NT2/D1 (cell line): ENCODE data around the gene LEMD1.
A peak's percentile ranks its signal among the peaks of the same experiment; 100 is the strongest.
"Not testable (repeated sequence)": the region's sequence is repeated elsewhere in the genome, so short reads cannot be mapped to it uniquely, and the experiment has no call there.

Experiments
- DNase-seq: peaks from one replicate; pipeline ENCODE4 v3.0.0-alpha.2; 2011; ENCODE audit warnings: low read depth, low spot score
- H3K27me3 ChIP-seq: 2 replicates; pipeline ENCODE4 v1.6.0; 2011; ENCODE audit warnings: mild to moderate bottlenecking; ENCODE audit not compliant: insufficient read length, insufficient read depth
- H3K36me3 ChIP-seq: 2 replicates; pipeline ENCODE4 v1.6.1; 2011; ENCODE audit warnings: mild to moderate bottlenecking, low read length, mixed read lengths; ENCODE audit not compliant: insufficient read depth, insufficient read length
- H3K4me1 ChIP-seq: 2 replicates; pipeline ENCODE4 v1.5.1; 2011; ENCODE audit not compliant: insufficient read depth, insufficient read length
- H3K4me3 ChIP-seq: 2 replicates; pipeline ENCODE4 v1.5.1; 2011; ENCODE audit warnings: low read depth; ENCODE audit not compliant: insufficient read length
- H3K9ac ChIP-seq: 2 replicates; pipeline ENCODE4 v1.6.0; 2011; ENCODE audit warnings: low read depth; ENCODE audit not compliant: insufficient read length
- H3K9me3 ChIP-seq: 2 replicates; pipeline ENCODE4 v1.5.1; 2011; ENCODE audit warnings: mild to moderate bottlenecking, low read length; ENCODE audit not compliant: insufficient read depth
- SUZ12 ChIP-seq: IDR thresholded peaks from 2 replicates; pipeline ENCODE4 v1.6.1; 2011; ENCODE audit not compliant: insufficient read length, insufficient read depth; ENCODE audit errors: extremely low read depth
- YY1 ChIP-seq: IDR thresholded peaks from 2 replicates; pipeline ENCODE4 v1.6.1; 2011; ENCODE audit not compliant: insufficient read length, insufficient read depth
- ZNF274 ChIP-seq: IDR thresholded peaks from 2 replicates; pipeline ENCODE4 v1.6.1; 2011; ENCODE audit warnings: mild to moderate bottlenecking, low read depth, low read length

The LEMD1 gene

DNA sequence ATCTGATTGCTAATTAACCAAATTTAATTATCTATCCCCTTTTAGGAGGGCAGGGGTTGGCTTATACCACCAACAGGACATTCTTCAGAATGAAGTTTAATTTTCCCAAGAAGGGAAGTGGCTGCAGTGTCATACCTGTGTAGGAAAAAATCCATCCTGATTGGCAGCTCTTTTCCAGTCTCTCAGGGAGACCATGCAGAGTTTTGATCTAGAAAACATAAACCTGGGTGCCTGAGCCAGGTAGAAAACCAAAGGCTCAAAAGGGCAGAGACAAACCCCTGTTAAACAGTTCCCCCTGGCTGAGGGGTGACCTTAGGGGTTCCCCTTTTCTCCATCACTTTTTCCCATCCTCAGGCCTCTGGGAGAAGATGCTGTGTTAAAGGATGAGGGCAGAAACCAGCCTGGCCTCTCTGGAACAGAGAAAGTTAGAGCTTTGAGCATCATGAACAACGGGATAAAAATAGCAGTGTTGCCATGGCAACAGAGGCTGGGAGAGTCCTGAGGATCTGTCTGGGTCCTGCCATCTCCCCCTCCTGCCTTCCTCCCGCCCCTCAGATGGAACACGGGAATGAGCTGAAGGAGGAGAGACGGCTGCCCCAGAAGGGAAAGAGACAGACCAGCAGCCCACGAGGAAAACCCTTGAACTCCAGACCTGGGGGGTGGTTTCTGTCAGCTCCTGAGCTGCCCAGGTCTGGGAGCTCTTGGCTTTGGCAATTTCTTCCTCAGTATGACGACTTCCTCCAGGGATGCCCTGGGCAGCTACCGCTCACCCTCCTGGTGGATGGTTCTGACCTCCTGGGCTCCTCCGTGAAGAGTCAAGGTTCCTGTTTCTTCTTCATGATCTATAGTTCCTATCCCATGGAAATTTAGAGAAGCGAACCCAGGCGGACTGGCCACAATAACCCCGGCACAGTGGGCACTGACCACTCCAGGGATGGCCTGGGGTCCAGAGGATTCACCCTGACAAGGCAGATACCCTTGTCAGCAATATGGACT lies 14.0 kb upstream of the LEMD1 start:
- H3K4me1 ChIP-seq: peaks cover 24% of the 10 kb centered on the region
- peaks cover 8% of the 10 kb centered on the region for H3K36me3 ChIP-seq
- H3K9me3 ChIP-seq: no peaks in the 10 kb centered on the region
- H3K9ac ChIP-seq: no peak overlapping the region
- no peak overlapping the region for H3K4me3 ChIP-seq
- H3K27me3 ChIP-seq: peaks cover 3% of the 10 kb centered on the region
- DNase-seq: no peak
- TF ChIP-seq SUZ12: no peak
- no peak for TF ChIP-seq YY1
- TF ChIP-seq ZNF274: no peak

DNA sequence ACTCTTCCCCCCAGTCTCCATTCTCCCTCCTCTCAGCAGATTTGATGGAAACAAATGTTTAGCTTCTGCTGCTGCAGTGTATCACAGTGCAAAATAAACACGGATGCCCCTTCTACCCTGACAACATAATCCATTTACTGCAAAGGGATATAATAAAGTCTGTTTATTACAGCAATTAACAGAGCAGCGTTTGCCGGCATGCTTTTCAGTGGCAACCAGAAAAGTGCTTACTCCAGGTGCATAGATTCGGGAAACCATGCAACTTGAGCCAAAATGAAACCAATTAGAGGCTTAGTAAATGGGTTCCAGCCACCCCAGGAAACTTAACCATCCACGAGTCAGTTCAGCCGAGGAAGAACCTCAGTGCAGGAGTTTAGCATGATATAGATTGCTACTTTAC lies 12.9 kb upstream of the LEMD1 start:
- no peak overlapping the region for H3K4me3 ChIP-seq
- TF ChIP-seq YY1 (no peak), SUZ12 (no peak), ZNF274 (no peak)
- H3K36me3 ChIP-seq: no peaks in the 10 kb centered on the region
- H3K9me3 ChIP-seq: no peaks in the 10 kb centered on the region
- no peak for DNase-seq
- peaks cover 16% of the 10 kb centered on the region for H3K4me1 ChIP-seq
- H3K27me3 ChIP-seq: peaks cover 3% of the 10 kb centered on the region
- no peak overlapping the region for H3K9ac ChIP-seq

DNA sequence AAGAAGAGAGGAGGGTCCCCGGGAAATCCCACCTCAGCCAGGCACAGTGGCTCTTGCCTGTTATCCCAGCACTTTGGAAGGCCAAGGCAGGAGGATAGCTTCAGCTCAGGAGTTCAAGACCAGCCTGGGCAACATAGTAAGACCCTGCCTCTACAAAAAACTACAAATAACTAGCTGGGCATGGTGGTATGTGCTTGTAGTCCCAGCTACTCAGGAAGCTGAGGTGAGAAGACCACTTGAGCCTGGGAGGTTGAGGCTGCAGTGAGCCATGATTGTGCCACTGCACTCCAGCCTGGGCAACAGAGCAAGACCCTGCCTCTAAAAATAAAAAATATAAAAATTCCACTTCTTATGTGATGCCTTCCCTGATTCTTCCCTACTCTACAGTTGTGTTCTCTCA lies 10.8 kb upstream of the LEMD1 start:
- not testable (repeated sequence) for DNase-seq, H3K36me3 ChIP-seq, H3K9ac ChIP-seq, H3K4me3 ChIP-seq, H3K9me3 ChIP-seq
- H3K27me3 ChIP-seq: peaks cover 15% of the 10 kb centered on the region
- peaks cover 13% of the 10 kb centered on the region for H3K4me1 ChIP-seq

DNA sequence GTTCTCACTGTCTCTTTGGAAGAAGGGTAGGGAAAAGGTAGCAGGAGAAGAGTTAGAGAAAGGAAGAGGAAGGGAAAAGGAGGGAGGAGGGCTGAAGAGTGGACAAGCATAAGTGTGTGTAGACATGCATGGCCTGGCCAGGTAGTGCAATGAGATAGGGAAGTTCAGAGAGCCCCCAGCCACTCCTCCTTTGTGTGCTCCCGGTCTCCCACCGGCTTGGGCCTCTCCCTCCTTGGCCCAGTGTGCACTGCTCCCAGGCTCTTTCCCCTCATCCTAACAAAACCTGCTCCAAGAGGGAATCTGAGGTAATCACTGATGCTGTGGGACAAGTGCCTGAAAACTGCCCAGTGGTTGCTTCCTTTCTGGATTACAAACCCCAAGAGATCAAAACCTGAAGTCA lies 10.3 kb upstream of the LEMD1 start:
- DNase-seq: no peak
- H3K9me3 ChIP-seq: no peaks in the 10 kb centered on the region
- no peaks in the 10 kb centered on the region for H3K36me3 ChIP-seq
- peaks cover 17% of the 10 kb centered on the region for H3K27me3 ChIP-seq
- no peak overlapping the region for H3K9ac ChIP-seq
- TF ChIP-seq YY1 (no peak), ZNF274 (no peak), SUZ12 (no peak)
- H3K4me1 ChIP-seq: peaks cover 10% of the 10 kb centered on the region
- no peak overlapping the region for H3K4me3 ChIP-seq

DNA sequence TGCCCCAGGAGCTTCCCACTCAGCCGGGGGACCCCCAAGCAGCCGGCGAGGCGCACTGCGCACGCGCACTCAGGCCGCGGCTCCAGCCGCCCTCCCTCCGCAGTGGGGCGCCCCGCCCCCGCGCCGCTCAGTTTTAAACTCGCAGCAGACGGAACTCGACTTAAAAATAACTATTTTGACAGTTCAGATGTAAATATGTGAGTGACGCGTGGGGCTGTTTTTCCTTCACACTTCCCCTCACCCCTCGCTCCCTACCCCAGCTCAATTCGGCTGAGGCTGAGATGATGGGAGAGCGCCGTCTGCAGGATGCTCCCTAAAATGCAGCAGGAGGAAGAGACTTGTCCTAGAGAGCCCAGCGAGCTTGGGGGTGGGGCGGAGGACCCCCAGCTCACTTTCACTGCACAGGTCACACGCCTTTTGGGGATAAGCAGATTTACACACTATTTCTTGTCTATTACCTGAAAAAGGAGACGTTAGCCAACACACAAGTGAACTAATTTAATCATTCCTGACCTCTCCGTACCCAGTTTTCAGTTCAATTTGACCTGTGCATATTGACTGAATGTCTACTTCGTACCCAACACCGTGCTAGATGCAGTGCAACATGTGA lies 8.9 kb upstream of the LEMD1 start:
- TF ChIP-seq SUZ12 (no peak), YY1 (no peak), ZNF274 (no peak)
- Histone ChIP-seq H3K4me1 (peaks cover 5% of the 10 kb centered on the region), H3K36me3 (no peaks in the 10 kb centered on the region), H3K9me3 (no peaks in the 10 kb centered on the region), H3K9ac (peak overlapping the region; percentile 15), H3K4me3 (peak overlapping the region; percentile 36), H3K27me3 (peaks cover 17% of the 10 kb centered on the region)
- DNase-seq: no peak

DNA sequence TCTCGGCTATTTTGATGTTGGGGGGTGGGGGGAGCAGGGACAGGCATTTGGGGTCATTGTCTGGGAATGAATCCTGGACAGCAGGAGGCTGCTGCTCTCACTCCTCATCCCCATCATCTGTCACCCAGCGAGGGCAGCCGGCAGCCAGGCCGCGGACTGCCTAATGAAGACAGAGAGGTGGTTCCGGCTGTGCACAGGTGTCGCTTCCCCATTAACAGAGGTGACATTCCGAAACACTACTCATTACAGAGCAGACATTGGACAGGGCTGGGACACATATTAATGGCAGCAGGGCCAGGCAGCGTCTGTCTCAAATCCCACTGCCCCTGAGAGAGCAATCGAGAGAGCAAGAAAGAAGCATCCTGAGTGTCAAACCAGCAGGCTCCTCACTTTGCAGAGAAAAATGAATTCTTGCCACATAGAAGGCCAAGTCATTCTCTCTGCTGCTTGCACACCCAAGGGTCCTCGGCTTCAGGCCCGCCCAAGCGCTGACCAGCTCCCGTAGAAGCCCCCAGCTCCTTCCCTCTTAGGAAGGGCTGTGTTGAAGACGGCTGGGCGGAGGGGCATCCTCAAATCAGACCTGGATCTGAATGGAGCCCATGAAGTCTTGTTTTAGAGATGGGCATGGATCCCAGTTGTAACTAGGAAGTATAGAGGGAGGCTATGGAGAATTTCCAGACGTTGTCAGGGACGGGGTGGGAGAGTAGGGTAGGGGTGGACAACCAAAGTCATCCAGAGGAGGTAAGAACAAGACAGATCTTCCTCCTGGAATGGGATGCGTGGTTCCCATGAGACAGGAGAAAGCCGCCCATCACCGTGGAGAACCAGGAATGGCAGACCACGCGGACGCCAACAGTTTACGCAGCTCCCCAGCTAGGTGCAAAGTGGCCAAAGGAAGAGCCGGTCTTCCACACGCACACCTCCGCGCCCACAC lies 8.2 kb upstream of the LEMD1 start:
- no peaks in the 10 kb centered on the region for H3K36me3 ChIP-seq
- peak overlapping the region; percentile 16 for H3K9ac ChIP-seq
- TF ChIP-seq YY1 (no peak), ZNF274 (no peak), SUZ12 (no peak)
- peak overlapping the region; percentile 36 for H3K4me3 ChIP-seq
- DNase-seq: no peak
- H3K4me1 ChIP-seq: peaks cover 5% of the 10 kb centered on the region
- H3K27me3 ChIP-seq: peaks cover 17% of the 10 kb centered on the region
- no peaks in the 10 kb centered on the region for H3K9me3 ChIP-seq

DNA sequence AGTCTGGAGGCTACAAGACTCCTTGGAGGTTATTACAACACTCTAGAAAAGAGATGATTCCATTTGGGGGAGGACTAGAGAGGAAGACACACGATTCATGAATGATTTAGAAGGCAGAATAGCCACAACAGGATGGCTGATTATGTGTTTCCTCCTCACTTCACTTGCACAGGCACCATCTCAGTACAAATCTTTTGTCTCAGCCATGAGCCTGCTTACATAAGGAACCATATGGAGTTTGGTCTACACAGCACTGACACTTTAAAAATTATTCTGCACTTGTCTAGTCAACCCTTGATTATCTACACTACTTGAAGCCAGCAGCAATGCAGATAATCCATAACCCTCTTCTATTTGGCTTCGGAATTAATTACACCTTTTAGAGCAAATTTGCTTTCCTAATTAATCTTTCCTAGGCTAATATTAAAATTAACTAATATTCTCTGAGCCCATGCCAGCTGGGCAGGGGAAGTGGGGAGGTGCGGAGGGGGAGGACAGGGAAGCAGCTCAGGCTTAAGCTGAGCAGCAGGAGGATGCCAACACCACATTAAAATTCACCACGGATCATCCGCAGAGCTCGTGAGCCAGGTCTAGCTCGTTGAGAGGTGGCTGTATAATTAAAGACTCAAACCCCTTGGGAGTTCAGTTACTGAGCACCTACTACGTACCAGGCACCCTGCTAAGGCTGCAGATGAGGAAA lies 3.2 kb upstream of the LEMD1 start:
- no peak for DNase-seq
- Histone ChIP-seq H3K27me3 (peaks cover 17% of the 10 kb centered on the region), H3K4me1 (peaks cover 3% of the 10 kb centered on the region), H3K9me3 (no peaks in the 10 kb centered on the region), H3K36me3 (no peaks in the 10 kb centered on the region), H3K4me3 (no peak overlapping the region), H3K9ac (no peak overlapping the region)
- no peak for TF ChIP-seq YY1
- TF ChIP-seq SUZ12: no peak
- TF ChIP-seq ZNF274: no peak
